Measurements from ENCODE around the gene CTNNA3. TPM values are rescaled to one million over a fixed set of nuclear protein-coding genes. Genes with fewer than 3 reads are reported as not detected.

CTNNA3 gene
- total RNA-seq, 2 experiments from 2014 or later = not detected

DNA sequence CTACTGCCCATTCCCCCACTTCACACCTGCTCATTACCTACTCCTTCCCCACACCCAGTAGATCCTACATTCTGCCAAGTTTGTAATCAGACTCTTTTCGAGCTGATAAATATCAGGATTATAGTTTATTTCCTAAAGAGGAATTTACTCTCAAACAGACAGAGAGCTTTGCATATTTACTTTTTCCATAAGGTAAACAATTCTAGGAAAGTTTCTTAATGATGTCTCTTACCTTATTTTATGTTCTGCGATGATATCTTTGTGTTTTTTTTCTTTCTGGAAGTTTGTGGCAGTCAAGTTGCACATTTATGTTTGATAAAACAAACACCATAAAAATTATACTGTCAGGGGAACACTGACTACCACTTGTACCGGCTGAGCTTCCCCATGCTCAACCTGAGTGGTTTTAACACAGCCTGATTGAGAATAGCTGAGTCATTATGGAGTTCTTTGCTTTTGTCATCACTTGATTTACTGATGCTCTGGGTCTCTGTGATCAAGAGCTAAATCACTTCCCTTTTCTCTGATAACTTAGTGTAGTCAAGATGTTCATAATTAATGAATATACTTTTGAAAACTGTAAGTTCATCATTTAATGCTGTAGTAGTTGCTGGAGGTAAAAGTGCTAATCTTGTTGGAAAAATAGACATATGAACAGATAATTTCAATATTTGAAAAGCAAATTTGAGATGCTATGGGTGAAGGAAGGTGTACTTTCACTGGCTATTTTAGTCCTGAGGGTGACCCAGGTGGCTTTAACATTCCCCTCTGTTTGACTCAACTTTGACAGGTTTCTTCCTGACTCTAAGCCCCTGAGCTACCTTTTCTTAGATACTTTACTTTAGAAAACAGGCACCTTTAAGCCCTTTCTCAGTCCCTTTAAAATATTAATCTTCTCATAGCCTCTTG, 1804.7 kb downstream of the CTNNA3 start:
- intact Hi-C loops (cut with micrococcal nuclease) = no loop called here
- H3K4me1 Mint-ChIP-seq (ENCODE audit: low read depth) = no peaks in the 10 kb centered on the region
- no peaks in the 10 kb centered on the region for H3K27me3 Mint-ChIP-seq (ENCODE audit: low read depth)
- peaks cover 3% of the 10 kb centered on the region for H3K9me3 Mint-ChIP-seq
- H3K36me3 Mint-ChIP-seq (ENCODE audit: low read depth) = no peaks in the 10 kb centered on the region
- no peak for DNase-seq
- CTCF ChIA-PET = interaction anchor here (0.6 kb wide), 1 partner anchor 578 kb away, joined by 4 read pairs; no protein-coding TSS in a partner anchor
- no peak overlapping the region for H3K4me3 Mint-ChIP-seq
- no peak overlapping the region for H3K27ac Mint-ChIP-seq

DNA sequence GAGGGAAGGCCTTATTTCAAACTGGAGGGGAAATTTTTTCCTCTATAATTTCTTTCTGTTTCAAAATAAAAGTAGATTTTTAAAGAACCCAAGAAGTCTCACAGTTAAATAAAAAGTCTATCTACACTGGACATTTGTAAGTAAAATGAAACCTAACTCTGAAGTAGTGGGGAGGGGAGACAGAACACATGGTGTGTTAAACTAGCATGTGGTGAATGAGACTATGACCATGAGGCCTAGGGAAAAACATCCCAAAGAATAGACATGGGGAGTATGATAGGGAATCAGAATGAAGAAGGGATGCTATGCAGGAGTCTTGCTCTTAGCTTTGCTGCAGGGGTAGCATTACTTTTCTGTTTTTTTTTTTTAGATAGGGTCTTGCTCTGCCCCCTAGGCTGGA, 1831.5 kb downstream of the CTNNA3 start:
- H3K4me1 Mint-ChIP-seq (ENCODE audit: low read depth) = no peaks in the 10 kb centered on the region
- DNase-seq = no peak
- no peaks in the 10 kb centered on the region for H3K27me3 Mint-ChIP-seq (ENCODE audit: low read depth)
- no peaks in the 10 kb centered on the region for H3K36me3 Mint-ChIP-seq (ENCODE audit: low read depth)
- H3K9me3 Mint-ChIP-seq = peaks cover 4% of the 10 kb centered on the region
- H3K4me3 Mint-ChIP-seq = no peak overlapping the region
- H3K27ac Mint-ChIP-seq = no peak overlapping the region
- CTCF ChIA-PET = no interaction called here
- intact Hi-C loops (cut with micrococcal nuclease) = no loop called here

DNA sequence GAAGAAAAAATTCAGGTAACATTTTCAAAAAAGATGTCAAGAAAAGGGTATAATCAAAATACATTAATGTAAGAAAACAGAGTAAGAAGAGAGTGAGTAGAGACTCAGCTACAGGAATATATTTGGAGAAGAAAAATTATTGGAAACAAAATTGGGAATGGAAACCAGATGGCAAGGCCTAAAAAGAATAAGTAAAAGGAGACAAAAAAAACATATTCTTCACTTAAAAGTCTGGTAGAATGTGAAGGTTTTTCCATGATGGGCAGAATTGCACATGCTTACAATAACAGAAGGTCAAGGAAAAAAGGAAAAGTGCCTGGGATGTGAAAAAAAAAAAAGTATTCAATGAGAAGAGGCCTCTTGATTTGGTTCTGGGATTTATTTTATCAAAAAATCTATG, 1832.0 kb downstream of the CTNNA3 start:
- Mint-ChIP-seq H3K4me3 (no peak overlapping the region), H3K27ac (no peak overlapping the region), H3K4me1 (ENCODE audit: low read depth) (no peaks in the 10 kb centered on the region), H3K27me3 (ENCODE audit: low read depth) (no peaks in the 10 kb centered on the region), H3K9me3 (peaks cover 4% of the 10 kb centered on the region), H3K36me3 (ENCODE audit: low read depth) (no peaks in the 10 kb centered on the region)
- DNase-seq = no peak
- intact Hi-C loops (cut with micrococcal nuclease) = no loop called here
- CTCF ChIA-PET = no interaction called here

Small RNAs within 50 kb of the gene (microRNA-seq; reads per million reads assigned to microRNA genes)
- not detected for gene MIR7151 (ENCODE audit: borderline microRNAs expressed, borderline replicate concordance)

Other genes with a start within 250 kb of the CTNNA3 start
- gene DNAJC12, start 142.0 kb upstream of the CTNNA3 start, total RNA-seq = 10 to 100 TPM; 13.2 to 13.9 TPM
- gene SIRT1, start 188.5 kb upstream of the CTNNA3 start, total RNA-seq = 10 to 100 TPM; 18.7 to 18.8 TPM

Data from activated naive CD4-positive, alpha-beta T cell treated with anti-CD3 and anti-CD28 coated beads for 36 hours (primary cell).